ENCODE measurements around the gene AFAP1L2. TPM values are rescaled to one million over a fixed set of nuclear protein-coding genes. Genes with fewer than 3 reads are reported as not detected.

AFAP1L2 gene
- total RNA-seq, 6 experiments from 2014 or later: 0.50 to 2.2 (median 1.1) TPM

GRCh38 chr10:114306116-114306973 is 98.0 kb downstream of the AFAP1L2 start:
- H3K36me3 ChIP-seq: no peaks in the 10 kb centered on the region
- H3K9me3 ChIP-seq: no peaks in the 10 kb centered on the region
- no peaks in the 10 kb centered on the region for H3K27me3 ChIP-seq
- TF ChIP-seq CTCF (IDR thresholded peaks at IDR 0.05) (no peak), POLR2A (IDR thresholded peaks at IDR 0.05) (no peak)
- DNase-seq (peak in 1 of 3 donors; percentile 32), ATAC-seq (no peak)
- H3K4me1 ChIP-seq: peaks cover 0 to 7% (median 3%) of the 10 kb centered on the region in 4 donors
- 76% methylated on average over 3 of the region's 19 CpGs for WGBS (ENCODE audit: insufficient coverage, low coverage, low lambda C conversion rate, missing lambda C conversion rate)
- intact Hi-C loops (cut with DNase I): no loop called here
- no peak overlapping the region for H3K27ac ChIP-seq
- H3K4me3 ChIP-seq: no peak overlapping the region

GRCh38 chr10:114305521-114305925 is 98.8 kb downstream of the AFAP1L2 start:
- 74% methylated on average over 18 of the region's 18 CpGs for WGBS (ENCODE audit: insufficient coverage, low coverage, low lambda C conversion rate, missing lambda C conversion rate)

GRCh38 chr10:114304571-114305421 is 99.5 kb downstream of the AFAP1L2 start:
- peak overlapping the region in 2 of 3 donors; percentile 14 to 24 for H3K4me3 ChIP-seq
- TF ChIP-seq POLR2A (IDR thresholded peaks at IDR 0.05) (no peak), CTCF (IDR thresholded peaks at IDR 0.05) (peak; percentile 20 to 46 (median 38))
- H3K9me3 ChIP-seq: no peaks in the 10 kb centered on the region
- ATAC-seq (peak; percentile 57 to 76 (median 69)), DNase-seq (peak in 2 of 3 donors; percentile 52 to 58)
- intact Hi-C loops (cut with DNase I): no loop called here
- H3K27me3 ChIP-seq: no peaks in the 10 kb centered on the region
- no peaks in the 10 kb centered on the region for H3K36me3 ChIP-seq
- peaks cover 0 to 7% (median 3%) of the 10 kb centered on the region in 4 donors for H3K4me1 ChIP-seq
- WGBS (ENCODE audit: insufficient coverage, low coverage, low lambda C conversion rate, missing lambda C conversion rate): 6% methylated on average over 37 of the region's 41 CpGs
- no peak overlapping the region for H3K27ac ChIP-seq

More at GRCh38 chr10:114305521-114305925, 98.8 kb downstream of the AFAP1L2 start:
- TF ChIP-seq POLR2A (IDR thresholded peaks at IDR 0.05) (no peak), CTCF (IDR thresholded peaks at IDR 0.05) (no peak)
- Histone ChIP-seq H3K9me3 (no peaks in the 10 kb centered on the region), H3K27ac (no peak overlapping the region), H3K4me3 (no peak overlapping the region), H3K36me3 (no peaks in the 10 kb centered on the region), H3K27me3 (no peaks in the 10 kb centered on the region), H3K4me1 (peaks cover 0 to 7% (median 3%) of the 10 kb centered on the region in 4 donors)
- ATAC-seq: no peak
- DNase-seq: peak in 1 of 3 donors; percentile 51
- intact Hi-C loops (cut with DNase I): no loop called here

GRCh38 chr10:114304017-114304570 is 100.2 kb downstream of the AFAP1L2 start:
- intact Hi-C loops (cut with DNase I): no loop called here
- Histone ChIP-seq H3K4me1 (peaks cover 0 to 7% (median 3%) of the 10 kb centered on the region in 4 donors), H3K36me3 (no peaks in the 10 kb centered on the region), H3K27ac (no peak overlapping the region), H3K9me3 (no peaks in the 10 kb centered on the region), H3K4me3 (peak overlapping the region in 2 of 3 donors; percentile 14 to 24), H3K27me3 (no peaks in the 10 kb centered on the region)
- peak in 2 of 3 donors; percentile 64 to 79 for DNase-seq
- ATAC-seq: peak; percentile 81 to 95 (median 88)
- TF ChIP-seq CTCF (IDR thresholded peaks at IDR 0.05) (peak; percentile 74 to 80 (median 74)), POLR2A (IDR thresholded peaks at IDR 0.05) (no peak)
- 7% methylated on average over 14 of the region's 14 CpGs for WGBS (ENCODE audit: insufficient coverage, low coverage, low lambda C conversion rate, missing lambda C conversion rate)

Data from right lobe of liver (tissue), 6 donors.